Fibroblast of skin of right biceps (primary cell): ENCODE measurements around the gene SRRM2.

Source experiments
- DNase-seq: peaks from one replicate; pipeline ENCODE4 v3.0.0-alpha.2; 2013

The SRRM2 gene

GRCh38 chr16:2741168-2741567 lies 11.3 kb upstream of the SRRM2 start:
- no peak for DNase-seq

- DNase-seq, result no peak
These were observed 10.0 kb upstream of the SRRM2 start for GRCh38 chr16:2742323-2743006.

GRCh38 chr16:2743007-2743810 lies 9.2 kb upstream of the SRRM2 start:
- DNase-seq, result no peak

GRCh38 chr16:2744711-2745110 lies 7.7 kb upstream of the SRRM2 start:
- no peak for DNase-seq

- DNase-seq, result no peak
These were observed 7.1 kb upstream of the SRRM2 start for GRCh38 chr16:2745116-2745890.

GRCh38 chr16:2745961-2746360 lies 6.5 kb upstream of the SRRM2 start:
- no peak for DNase-seq

GRCh38 chr16:2748757-2749455 lies 3.5 kb upstream of the SRRM2 start:
- no peak for DNase-seq

GRCh38 chr16:2749476-2749875 lies 3.0 kb upstream of the SRRM2 start:
- DNase-seq, result no peak

GRCh38 chr16:2749936-2750335 lies 2.5 kb upstream of the SRRM2 start:
- DNase-seq, result no peak

- DNase-seq, result no peak
These were observed 832 bp upstream of the SRRM2 start for GRCh38 chr16:2751577-2752034.

GRCh38 chr16:2752850-2753732 lies 653 bp downstream of the SRRM2 start:
- peak; percentile 85 for DNase-seq

GRCh38 chr16:2753733-2754020 lies 1.2 kb downstream of the SRRM2 start:
- no peak for DNase-seq

- DNase-seq, result no peak
These were observed 2.7 kb downstream of the SRRM2 start for GRCh38 chr16:2755158-2755557.

- no peak for DNase-seq
These were observed 4.0 kb downstream of the SRRM2 start for GRCh38 chr16:2756288-2757015.

GRCh38 chr16:2757344-2757743 lies 4.9 kb downstream of the SRRM2 start:
- DNase-seq, result no peak

GRCh38 chr16:2761472-2761871 lies 9.0 kb downstream of the SRRM2 start:
- no peak for DNase-seq

GRCh38 chr16:2761886-2762583 lies 9.6 kb downstream of the SRRM2 start:
- DNase-seq, result no peak

- no peak for DNase-seq
These were observed 10.3 kb downstream of the SRRM2 start for GRCh38 chr16:2762711-2763110.

- no peak for DNase-seq
These were observed 10.7 kb downstream of the SRRM2 start for GRCh38 chr16:2763173-2763572.

GRCh38 chr16:2764718-2765117 lies 12.3 kb downstream of the SRRM2 start:
- no peak for DNase-seq
